ENCODE data around the gene VGLL4. TPM values are rescaled to one million over a fixed set of nuclear protein-coding genes. Genes with fewer than 3 reads are reported as not detected.

Gene VGLL4
- total RNA-seq, 2 donors from 2014 or later = 28.6 to 36.1 TPM

DNA sequence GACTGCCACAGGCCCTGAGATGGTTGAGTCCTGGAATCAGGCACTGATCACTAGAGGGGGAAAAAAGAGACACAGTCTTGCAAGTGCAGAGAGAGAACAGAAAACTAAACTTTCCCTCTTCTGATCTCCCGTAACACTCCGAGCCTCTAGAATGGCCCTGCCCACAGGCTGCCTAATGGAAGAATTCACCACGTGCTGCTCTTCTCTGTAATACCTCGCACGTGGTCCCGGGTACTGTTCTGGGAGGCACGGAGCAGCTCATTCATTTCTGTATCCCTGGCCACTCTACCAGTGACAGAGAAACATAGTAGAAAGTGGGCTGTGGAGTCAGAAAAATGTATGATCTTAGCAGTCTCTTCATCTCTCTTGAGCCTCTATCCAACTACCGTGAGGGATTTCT is 30.4 kb downstream of the VGLL4 start:
- DNase-seq (no peak), ATAC-seq (no peak)
- intact Hi-C loops (cut with DNase I) = no loop called here

DNA sequence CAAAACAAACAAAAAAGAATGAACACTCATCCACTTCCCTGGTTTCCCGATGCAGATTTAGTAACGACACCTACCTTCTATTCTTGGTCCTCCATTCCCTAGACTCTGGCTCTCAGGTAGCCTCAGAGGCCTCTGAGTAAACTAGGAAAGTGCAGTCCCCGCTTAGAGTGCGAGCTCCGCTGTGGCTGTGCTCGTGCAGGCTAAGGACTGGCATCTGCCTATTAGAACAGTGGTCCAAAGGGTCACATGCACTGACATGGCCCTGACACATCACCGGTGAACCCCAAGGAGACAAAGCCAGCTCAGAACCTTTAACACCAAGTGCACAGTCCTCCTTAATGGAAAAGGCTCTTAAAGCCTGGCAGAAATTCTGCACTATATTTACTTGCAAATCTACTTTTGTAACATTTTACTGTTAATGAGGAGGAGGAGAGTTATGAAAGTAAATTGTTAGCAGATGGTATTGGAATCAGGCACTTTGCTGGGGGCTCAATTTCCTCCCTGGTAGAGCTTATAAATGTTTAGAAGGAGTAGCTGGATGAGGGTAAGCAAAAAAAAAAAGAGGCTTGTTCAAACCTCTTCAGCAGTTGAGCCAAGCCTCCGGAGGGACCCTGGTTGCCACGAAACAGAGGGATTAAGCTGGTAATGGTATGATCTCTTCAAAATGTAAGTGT is 31.1 kb downstream of the VGLL4 start:
- intact Hi-C loops (cut with DNase I) = no loop called here
- no peak for ATAC-seq
- DNase-seq = no peak

DNA sequence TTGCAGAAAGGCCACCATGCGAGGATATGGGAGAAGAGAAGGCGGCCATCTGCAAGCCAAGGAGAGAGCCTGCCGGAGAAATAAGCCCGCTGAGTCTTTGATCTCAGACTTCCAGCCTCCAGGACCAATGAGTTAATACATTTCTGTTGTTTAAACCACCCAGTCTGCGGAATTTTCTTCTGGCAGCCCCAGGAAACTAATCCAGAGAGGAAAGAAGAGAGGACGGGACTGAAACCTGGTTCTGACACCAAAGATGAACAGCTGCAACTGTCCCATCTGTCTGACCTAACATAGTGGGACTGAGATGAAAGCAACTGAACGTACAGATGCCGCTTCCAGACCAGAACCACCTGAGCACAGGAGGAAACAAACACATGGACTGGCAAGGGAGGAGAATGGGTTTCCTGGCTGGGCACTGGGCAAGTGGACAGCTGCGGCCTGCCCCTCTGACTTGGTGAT is 32.3 kb downstream of the VGLL4 start:
- intact Hi-C loops (cut with DNase I) = no loop called here
- no peak for DNase-seq
- ATAC-seq = no peak

- intact Hi-C loops (cut with DNase I) = no loop called here
- no peak for DNase-seq
- ATAC-seq = no peak
Observed at GRCh38 chr3:11610700-11611275, 32.9 kb downstream of the VGLL4 start.

- intact Hi-C loops (cut with DNase I) = no loop called here
- DNase-seq (peak; percentile 65), ATAC-seq (peak; percentile 70 to 86)
Observed at GRCh38 chr3:11610044-11610671, 33.6 kb downstream of the VGLL4 start.

DNA sequence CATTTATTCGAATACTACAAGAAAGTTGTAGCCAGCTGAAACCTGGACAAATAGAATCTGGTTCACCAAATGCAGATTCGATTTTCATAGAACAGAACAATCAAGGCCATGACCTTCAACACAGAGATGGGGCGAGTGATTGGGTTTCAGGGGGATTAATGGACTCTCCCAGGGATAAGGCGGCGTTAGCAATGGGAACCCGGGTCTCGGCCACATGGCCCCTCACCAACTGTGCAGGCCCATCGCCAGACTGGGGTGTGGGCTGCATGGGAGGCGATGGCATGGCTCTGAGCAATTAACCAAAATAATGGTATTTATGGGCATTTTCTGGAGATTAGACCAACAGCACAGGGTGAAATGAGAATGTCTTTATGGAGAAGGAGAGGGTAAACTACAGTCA is 34.2 kb downstream of the VGLL4 start:
- intact Hi-C loops (cut with DNase I) = no loop called here
- DNase-seq = no peak
- no peak for ATAC-seq

DNA sequence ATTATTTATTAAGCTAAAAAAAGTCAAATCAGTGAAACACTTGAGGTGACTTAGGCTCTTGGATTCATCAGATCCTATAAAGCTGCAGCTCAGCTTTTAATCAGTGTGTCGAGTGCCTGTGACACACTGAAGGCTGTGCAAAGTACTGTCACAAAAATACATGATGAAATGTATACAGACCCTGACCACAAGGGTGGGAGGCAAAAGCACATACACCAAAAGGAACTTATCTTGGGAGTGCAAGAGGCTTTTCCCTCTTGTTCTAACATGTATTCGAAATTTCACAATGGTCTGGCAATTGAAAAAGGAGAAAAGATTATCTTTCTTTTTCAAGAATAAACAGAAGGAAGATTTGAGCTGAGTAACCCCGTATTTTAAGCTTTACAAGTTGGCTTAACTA is 35.9 kb downstream of the VGLL4 start:
- no peak for ATAC-seq
- intact Hi-C loops (cut with DNase I) = no loop called here
- no peak for DNase-seq

- DNase-seq (no peak), ATAC-seq (no peak)
- intact Hi-C loops (cut with DNase I) = no loop called here
Observed at GRCh38 chr3:11606865-11607440, 36.8 kb downstream of the VGLL4 start.

DNA sequence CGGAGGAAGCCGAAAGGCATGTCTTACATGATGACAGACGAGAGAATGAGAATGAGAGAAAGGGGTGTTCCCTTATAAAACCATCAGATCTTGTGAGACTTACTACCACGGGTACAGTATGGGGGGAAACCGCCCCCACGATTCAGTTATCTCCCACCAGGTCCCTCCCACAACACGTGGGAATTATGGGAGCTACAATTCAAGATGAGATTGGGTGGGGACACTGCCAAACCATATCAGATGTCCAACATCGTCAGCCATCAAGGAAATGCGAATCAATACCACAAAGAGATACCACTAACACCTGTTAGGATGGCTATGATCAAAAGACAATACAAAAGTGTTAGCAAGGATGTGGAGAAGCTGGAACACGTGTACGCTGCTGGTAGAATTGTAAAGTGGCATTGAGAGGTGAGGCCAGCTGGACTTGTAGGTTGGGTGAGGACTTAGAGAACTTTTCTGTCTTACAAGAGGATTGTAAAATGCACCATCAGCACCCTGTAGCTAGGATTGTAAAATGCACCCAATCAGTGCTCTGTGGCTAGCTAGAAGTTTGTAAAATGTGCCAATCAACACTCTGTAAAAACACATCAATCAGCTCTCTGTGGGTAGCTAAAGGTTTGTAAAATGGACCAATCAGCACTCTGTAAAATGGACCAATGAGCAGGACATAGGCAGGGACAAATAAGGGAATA is 37.5 kb downstream of the VGLL4 start:
- ATAC-seq = no peak
- intact Hi-C loops (cut with DNase I) = no loop called here
- DNase-seq = no peak

DNA sequence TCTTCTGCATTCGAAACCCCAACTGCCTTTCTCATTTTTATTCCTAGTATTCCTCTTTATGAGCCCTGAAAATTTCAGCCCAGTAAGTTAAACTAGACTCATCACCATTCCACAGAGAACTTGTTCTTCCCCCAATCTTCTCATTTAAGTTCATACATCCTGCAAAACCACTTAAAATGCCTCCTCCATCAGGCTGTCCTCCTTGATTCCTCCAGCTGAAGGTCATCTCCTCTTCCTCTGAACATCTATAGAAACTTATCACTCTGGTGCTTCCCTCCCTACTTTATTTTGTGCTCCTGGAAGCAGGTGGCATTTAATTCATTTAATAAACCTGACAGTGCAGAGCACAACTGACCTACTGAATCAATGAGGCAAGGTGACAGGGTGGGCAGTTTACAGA is 38.3 kb downstream of the VGLL4 start:
- DNase-seq (no peak), ATAC-seq (no peak)
- intact Hi-C loops (cut with DNase I) = no loop called here

DNA sequence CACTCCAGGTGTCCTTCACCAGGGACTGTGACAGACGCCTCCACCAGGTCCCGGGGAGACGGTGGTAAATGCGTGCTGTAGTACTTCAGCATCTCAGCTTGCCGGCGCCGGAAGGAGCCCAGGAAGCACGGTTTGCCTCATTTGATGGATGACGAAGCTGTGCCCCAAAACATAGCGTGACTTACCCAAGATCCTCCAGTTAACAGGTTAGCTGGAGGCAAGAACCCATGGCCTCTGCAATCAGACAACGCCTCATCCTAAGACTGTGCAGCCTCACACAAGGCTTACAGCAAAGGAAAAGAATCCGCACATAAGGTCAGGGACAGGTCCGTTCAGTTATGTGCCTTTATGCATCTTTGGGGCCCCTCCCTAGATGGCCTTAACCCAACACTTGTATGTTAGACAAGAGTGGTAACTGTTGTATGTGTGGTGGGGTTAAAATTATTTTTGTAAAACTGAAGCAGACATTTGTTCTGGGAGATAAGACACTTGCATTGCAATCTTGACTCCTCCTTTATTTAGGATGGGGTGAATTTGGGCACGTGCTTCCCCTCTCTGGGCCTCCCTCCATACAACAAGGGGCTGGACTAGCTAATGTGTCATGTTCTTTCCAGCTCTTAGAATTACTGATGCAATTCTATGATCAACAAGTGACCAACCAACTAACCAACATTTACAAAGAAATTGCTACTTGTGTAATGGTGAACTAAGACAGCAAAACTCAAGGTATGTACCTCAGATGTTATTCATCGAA is 39.4 kb downstream of the VGLL4 start:
- DNase-seq (no peak), ATAC-seq (no peak)
- intact Hi-C loops (cut with DNase I) = loop anchor here in 1 of 2 donors (5.0 kb wide), 1 partner anchor 38 kb away; the partner anchor contains the start of gene VGLL4

DNA sequence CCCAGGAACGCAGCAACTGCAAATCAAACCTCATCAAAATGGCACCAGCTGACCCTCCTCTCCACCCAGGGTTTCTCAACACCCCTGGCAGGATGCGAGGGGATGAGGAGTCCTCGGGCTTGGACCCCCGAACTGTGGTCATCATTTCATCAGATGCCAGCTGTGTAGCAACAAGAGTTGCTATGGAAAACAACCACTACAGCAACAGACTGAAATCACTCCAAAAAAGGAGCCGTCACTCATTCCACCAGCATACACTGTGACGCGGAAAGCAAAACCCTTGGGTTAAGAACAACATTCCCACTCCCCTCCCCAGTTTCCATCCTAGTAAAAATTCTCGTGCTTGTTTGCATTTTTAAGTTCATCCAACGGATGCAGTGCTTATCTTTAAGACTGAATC is 40.1 kb downstream of the VGLL4 start:
- ATAC-seq (peak; percentile 38 to 45), DNase-seq (peak; percentile 68)
- intact Hi-C loops (cut with DNase I) = loop anchor here in 1 of 2 donors (5.0 kb wide), 1 partner anchor 39 kb away; the partner anchor contains the start of gene VGLL4

- ATAC-seq = no peak
- intact Hi-C loops (cut with DNase I) = loop anchor here in 1 of 2 donors (5.0 kb wide), 1 partner anchor 39 kb away; the partner anchor contains the start of gene VGLL4
- no peak for DNase-seq
Observed at GRCh38 chr3:11602886-11603527, 40.7 kb downstream of the VGLL4 start.

- ATAC-seq (no peak), DNase-seq (no peak)
- intact Hi-C loops (cut with DNase I) = loop anchor here in 1 of 2 donors (5.0 kb wide), 1 partner anchor 40 kb away; the partner anchor contains the start of gene VGLL4
Observed at GRCh38 chr3:11602239-11602840, 41.4 kb downstream of the VGLL4 start.

DNA sequence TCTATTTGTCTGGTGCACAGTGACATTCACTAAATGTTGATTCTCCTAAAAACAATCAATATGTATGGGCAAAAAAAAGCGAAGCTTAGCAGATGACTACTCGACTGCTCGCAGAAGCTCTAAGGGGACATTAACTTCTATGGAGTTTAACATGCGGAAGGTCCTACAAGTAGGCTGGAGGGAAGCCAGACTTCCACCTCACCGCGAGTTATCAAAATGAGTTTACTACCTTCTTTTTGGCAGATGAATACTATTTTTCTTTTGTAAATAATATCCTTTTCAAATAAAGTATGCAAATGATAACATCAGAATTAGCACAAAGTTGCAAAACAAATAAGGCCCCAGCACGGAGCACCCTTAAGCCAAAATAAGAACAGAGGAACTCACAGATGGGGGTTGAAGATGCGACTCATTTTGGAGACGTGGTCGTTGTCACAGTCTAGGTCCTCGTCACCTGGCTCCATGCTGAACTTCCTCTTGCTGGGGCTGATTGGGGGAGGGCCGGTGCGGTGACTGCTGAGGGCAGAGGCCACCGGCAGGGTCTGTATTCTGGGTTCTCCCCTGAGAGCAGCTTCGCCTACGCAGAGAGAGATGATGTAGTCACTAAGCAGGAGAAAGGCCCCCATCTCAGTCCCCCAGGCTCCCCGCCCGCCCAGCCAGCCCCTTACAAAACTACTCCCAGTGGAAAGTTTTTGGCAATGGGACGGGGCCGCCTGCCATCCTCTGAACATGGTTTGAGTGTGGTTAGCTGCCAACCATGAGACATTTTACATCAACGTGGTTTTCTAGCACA is 42.1 kb downstream of the VGLL4 start:
- ATAC-seq (peak; percentile 9 to 64), DNase-seq (peak; percentile 72)
- intact Hi-C loops (cut with DNase I) = loop anchor here in 1 of 2 donors (5.0 kb wide), 1 partner anchor 41 kb away; the partner anchor contains the start of gene VGLL4

GRCh38 chr3:11600501-11601282 is 43.0 kb downstream of the VGLL4 start:
- intact Hi-C loops (cut with DNase I) = loop anchor here in 1 of 2 donors (5.0 kb wide), 1 partner anchor 42 kb away; the partner anchor contains the start of gene VGLL4
- peak; percentile 88 to 93 for ATAC-seq

More at GRCh38 chr3:11600501-11601282, 43.0 kb downstream of the VGLL4 start:
- peak; percentile 80 for DNase-seq

Measured in left cardiac atrium (tissue), 4 donors.